SHP77 (cell line): Measurements from ENCODE around the gene PAQR3.

Experiments
- DNase-seq, 2 experiments: peaks; one replicate each; lab custom pipeline; 2025; lab: John Stamatoyannopoulos, UW

The PAQR3 gene, protein sequence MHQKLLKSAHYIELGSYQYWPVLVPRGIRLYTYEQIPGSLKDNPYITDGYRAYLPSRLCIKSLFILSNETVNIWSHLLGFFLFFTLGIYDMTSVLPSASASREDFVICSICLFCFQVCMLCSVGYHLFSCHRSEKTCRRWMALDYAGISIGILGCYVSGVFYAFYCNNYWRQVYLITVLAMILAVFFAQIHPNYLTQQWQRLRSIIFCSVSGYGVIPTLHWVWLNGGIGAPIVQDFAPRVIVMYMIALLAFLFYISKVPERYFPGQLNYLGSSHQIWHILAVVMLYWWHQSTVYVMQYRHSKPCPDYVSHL

DNA sequence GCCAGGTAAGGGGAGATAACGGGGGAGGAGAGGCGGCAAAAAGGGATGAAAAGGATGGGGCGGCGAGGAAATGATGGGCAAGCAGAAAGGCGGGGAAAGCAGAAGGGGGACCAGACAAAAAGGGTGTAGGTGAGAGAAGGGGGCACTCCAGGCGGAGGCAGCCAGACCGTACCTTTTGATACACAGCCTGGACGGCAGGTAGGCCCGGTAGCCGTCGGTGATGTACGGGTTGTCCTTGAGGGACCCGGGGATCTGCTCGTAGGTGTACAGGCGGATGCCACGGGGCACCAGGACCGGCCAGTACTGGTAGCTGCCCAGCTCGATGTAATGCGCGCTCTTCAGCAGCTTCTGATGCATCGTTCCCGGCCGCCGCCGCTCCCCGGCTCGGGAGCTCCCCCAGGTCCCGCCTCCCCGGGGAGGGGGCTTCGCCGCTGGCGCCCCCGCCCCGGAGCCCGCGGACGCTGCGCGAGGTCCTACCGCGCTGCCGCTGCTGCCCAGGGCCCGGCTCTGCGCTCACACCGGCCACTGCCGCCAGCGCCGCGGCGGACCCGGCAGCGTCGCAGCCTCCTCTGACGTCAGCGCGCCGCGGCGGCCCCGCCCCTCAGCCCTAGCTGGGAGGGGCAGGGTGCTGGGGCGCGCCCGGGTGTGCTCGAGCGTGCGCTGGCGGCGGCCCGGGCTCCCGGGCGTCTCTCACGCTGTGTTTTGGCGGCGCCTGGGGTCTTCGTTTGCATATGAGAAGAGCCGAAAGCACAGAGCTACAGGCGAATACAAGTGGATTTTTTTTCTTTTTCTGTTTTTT is at the start of gene PAQR3:
Gene PAQR3, minus strand, starts transcription at position 571 of the 799 bp plus-strand sequence. Its CDS starts 214 bp downstream, at position 357.
- peak; percentile 83 for DNase-seq

DNA sequence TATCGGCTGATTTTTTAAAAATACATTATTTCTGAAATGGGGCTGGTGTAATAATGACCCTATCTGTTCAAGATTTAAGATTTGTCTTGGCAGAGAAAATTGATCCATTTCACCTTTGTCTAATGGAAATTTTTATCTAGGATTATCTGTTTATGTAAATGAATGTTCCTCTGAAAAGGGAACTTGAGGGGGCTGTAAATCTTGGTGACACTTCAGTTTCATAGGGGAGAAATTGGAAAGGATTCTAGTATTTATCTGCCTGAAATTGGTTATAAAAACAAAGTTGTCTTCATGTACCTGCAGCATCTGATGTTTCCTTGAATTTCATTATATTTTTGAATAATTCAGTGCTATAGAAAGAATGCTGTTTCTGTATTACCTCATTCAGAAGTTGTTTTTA is 48.4 kb upstream of the PAQR3 start:
- DNase-seq: no peak

DNA sequence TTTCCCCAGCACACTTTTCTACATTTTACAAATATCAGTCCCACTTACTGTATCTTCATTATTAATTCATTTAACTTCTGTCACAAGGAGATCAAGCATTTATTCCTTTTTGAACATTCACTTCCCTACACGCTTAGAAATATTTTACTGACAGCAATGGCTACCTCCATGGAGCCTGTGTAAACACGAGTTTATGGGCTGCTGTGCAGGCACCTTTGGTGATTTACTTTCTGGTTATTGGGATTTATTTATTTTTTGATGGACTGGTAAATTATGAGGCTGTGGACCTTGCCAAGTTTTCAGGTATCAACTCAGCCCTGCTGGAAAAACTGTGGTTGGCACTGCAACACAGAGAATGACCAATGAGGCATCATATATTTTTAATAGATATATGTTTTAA is 45.4 kb upstream of the PAQR3 start:
- peak in 1 of 2 experiments; percentile 9 for DNase-seq

DNA sequence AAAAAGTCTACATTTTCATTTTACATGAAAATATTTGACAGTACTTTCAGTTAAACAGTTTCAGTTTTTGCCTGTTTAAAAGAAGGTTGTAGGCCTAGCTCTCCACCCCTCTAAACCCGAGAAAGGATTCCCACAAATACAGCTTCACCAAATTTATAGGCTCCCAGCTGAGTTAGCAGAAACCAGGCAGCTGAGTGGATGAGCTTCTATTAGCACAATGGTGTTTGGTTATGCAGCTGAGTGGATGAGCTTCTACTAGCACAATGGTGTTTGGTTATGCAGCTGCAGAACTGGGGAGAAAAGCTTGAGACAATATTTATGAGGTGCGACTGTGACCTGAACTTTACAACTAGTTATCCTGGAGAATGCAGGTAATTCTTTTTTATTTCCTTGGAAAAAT is 36.6 kb upstream of the PAQR3 start:
- DNase-seq: peak; percentile 63 to 70

DNA sequence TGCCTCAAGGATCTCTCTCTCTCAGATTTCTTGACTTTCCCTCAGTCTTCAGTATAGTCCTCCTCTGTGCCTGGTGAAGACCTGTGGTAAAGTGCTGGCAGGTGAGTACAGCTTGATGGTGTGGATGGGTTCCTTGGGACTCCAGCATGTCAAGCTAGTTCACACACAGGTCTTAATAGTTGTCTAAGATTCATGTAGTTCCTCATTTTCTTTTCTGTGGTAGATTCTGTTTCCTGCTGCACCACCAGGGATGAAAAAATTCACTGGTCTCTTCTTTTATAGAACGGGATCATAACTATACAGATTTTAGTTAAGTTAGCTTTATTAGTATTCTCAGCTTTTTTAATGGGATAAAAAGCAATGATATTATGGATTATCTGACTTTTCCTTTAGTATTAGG is 32.5 kb upstream of the PAQR3 start:
- DNase-seq: no peak

DNA sequence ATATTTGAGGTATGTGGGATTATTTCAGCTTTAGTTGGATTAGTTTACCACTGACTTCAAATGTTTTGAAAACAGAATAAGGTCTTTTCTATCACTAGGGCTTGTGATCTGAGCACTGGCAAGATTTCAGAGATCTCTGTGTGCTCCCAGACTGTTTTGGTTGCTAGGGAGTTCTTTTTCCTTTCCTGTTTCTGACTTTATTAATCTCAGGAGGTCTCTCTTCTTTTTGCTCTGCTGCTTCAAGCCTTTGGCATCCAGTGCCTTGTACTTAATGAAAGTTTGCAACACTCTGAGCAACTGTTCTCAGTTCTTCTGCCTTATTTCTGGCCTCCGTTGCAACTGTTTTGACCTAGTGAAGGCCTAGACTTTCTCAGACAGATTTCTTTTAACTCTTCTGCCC is 32.1 kb upstream of the PAQR3 start:
- DNase-seq: no peak

DNA sequence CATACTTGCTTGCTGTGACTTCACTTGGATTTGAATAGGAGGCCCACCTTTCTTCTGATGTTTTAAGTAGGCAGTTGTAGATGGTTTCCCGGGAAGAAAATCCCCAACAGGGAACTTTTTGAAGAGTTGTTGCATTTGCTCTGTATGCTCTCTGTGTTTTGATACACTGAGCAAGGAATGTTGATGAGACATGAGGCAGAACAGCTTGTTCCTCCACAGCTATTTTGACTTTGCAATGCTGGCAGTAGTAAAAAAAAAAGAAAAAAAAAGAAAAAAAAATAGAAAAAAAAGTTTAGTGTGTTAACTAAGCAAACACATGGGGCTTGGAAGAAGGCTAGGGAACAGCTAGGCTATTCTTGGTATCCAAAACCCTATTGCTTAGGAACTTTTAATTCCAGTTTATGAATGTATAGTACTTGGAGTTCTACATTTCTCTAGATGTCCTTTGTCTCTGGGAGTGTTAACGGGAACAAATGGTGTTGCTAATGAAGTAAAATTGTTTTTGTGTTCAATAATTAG is 23.4 kb upstream of the PAQR3 start:
- no peak for DNase-seq

DNA sequence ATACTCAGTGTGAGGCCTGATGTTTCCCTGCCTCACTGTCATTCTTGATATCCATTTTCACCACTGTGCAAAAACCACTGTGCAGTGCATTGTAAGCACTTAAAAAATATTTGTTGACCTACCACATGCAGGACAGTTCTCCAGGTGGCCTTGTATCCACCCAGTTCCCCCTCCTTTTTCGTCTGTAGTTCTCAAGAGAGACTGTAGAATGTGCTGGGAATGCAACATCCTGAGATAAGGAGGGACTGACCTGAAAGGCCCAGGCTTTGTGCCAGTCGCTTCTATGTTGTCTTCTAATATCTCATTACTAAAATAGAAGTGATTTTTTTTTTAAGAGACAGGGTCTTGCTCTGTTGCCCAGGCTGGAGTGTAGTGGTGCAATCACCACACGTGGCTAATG is 21.7 kb upstream of the PAQR3 start:
- DNase-seq: no peak

DNA sequence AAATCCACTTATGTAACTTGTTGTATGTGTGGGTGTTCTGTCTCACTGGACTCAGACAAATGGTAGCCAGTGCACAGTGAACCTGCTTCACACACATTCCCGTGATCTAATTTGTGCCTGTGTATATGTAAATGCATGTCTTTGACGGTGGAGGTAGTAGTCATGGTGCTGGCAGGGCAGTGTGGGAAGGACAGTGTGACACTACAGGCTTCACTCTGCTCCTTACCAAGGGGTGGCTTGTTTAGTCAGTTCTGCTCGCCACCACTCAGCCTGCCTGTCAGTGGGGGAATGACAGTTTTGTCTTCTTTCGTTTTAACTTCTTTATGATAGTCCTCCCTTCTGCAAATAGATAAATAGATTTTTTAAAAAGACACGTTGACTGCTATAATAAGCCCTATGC is 17.7 kb upstream of the PAQR3 start:
- DNase-seq: no peak

DNA sequence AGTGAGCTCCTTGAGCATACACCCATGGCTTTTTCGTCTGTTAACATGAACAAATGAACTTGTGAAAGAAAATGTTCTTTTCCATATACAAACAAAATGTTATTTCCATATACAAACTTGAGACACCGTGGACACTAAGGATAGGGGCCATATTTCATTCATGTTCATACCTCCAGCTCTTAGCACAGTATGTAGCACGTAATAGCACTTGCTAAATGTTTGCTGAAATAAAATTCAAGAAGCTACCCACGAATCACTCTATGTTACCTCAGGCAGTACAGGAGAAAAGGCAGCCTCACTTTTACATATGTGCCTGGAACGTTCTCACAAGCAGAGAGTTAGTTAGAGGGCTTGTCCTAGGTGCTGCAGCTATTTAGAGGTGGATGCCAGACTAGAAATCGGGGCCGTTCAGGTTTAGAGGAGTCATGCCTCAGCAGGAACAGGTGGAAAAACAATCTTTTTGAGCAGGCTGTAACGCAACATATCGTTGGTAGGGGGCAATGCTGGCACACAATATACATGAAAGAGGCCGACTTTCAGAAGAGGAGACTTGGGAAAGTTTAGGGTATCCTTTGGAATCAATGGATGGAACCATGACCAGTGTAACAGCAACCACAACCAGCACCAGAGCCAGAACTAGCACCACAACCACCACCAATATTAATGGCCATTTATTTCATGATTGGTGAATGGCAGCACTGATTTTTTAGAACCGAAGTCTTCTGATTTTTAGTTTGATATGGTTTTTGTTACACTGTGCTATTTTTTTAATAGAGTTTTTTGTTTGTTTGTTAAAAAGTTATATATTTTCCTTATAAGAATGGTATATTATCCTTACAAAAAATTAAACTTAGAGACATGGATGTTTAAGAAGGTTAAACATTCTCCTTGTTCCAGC is 14.8 kb upstream of the PAQR3 start:
- DNase-seq: peak; percentile 65 to 74

DNA sequence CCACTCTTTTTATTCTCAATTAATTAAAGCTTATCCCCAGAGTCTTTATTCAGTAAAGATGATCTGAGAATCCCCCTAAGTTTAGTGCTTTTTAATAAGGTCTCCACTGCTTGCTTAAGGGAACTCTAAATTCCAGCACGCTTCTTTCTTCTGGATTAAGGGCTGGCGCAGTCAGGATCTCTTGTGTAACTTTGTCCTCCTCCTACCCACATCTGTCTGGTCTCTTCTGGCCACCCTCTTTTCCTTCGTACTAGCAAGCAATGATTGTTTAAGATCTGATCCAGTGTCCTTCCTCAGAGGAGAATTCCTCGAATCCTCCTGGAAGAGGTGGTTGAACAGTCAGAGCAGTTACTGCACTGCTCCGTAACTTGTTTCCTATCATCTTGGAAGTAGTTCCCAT is 14.0 kb upstream of the PAQR3 start:
- no peak for DNase-seq

DNA sequence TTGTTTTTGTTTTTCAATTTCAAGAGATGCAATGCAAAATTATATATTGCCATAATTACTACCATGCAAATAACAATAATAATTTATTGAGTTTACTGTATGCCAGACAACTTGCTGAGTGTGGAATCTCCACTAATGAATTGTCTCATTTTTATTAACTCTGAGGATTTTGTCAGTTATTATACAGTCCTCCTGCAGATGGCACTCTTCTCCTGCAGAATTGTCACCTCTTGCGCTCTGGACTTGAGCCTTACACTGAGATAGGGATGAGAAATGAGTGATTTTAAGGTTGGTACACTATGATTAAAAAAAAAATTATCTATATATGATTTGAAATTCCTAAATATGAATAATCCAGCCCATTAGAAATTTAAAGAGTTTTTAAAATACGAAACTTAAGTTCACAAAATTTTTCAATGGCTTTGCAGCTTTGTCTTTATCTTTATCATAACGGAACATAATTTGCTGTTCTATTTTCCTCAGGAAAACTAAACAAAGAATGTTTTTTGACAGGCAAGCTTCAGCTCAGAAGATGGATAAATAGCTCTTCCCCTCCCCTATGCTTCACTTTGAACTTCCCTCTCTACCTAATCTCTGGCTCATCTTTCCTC is 12.7 kb upstream of the PAQR3 start:
- DNase-seq: peak in 1 of 2 experiments; percentile 18

DNA sequence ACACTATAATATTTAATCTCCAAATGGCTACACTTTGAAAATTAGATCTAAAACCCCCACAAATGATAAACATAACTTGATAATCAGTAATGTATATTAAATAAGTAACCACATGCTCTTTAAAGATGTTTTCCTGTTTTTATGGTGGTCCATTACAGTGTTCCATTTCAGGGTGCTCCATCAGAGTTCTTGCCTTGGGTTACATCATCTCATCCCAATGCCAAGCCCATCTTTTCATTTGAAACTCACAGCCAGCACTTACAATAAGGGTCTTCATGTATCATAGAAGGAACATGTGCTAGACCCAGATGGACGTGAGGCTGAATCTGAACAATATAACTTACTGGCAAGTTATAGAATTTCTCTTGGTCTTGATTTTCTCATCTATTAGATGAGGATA is 10.5 kb upstream of the PAQR3 start:
- no peak for DNase-seq

DNA sequence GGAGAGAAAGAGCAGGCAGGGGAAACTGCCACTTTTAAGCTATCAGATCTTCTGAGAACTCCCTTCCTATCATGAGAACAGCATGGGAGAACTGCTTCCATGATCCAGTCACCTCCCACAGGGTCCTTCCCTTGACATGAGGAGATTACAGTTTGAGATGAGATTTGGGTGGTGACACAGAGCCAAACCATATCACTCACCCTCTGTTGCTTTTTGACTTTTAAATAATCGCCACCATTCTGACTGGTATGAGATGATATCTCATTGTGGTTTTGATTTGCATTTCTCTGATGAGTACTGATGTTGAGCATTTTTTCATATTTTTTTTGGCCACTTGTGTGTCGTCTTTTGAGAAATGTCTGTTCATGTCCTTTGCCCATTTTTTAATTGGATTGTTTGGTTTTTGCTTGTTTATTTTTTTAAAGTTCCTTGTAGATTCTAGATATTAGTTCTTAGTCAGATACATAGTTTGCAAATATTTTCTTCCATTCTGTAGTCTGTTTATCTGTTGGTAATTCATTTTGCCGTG is 6.5 kb upstream of the PAQR3 start:
- no peak for DNase-seq

DNA sequence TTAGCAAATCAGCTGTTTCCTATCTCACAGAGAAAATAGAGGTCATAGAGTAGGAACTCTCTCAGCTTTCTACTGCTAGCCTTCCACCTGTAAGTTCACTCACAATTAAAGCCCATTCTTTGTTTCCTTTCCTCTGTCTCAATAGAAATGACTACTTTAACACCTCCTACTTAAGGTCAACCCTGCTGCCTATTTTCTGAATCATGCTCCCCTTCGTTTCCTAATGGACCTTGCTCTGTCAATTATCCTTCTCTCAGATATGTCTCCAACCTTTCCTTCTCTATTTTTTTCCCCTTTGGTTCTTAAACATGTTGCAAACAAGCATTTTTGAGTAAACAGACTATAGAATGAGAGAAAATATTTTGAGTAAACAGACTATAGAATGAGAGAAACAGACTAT is 5.1 kb upstream of the PAQR3 start:
- no peak for DNase-seq

DNA sequence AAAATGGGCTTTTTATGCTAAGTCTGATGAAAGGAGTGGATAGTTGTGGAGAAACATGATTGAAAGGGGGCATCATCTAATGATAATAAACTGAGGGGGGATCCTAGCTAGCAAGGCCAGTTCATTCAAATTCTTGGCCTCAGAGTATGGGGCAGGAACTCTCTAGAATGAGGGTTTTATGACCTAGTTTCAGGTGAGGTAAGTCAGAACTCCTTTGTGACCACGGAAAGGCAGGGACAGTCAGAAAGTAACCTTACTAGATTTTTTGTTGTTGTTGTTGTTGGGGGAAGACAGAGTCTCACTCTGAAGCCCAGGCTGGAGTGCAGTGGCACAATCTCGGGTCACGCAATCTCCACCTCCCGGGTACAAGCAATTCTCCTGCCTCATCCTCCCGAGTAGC is 1.5 kb upstream of the PAQR3 start:
- DNase-seq: no peak

DNA sequence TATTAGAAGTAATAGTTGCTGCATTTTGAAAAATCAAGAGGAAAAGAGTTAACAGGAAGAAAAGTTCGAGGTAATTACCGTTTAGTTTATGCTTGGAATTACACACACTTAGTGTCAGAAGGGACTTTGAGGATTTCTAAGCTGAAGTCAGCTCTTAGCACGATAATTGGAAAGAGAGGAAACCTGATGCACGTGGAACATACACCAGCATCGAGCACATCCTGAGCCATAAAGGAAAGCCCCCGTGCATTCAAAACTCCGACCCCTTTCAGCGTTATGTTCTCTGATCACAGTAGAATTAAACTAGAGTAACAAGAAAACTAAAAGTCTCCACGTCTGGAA is 400 bp upstream of the PAQR3 start:
- DNase-seq: no peak

DNA sequence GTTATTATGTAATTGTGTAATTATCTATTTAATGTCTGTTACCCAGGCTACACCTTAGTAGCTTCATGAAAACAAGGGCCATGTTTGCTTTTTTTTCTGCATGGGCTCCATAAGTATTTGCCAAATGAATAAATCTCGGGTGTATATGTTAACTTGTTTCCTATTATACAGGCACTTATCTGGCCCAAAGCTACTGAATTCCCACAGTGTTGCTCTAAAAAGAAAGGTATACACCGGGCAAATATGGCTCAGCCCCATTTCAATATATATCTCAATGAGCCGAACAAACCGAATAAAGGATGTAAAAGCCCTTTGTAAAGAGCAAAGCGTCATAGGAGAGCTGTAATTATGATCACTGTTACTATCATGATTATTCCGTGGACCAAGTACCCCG is 767 bp downstream of the PAQR3 start:
- no peak for DNase-seq

DNA sequence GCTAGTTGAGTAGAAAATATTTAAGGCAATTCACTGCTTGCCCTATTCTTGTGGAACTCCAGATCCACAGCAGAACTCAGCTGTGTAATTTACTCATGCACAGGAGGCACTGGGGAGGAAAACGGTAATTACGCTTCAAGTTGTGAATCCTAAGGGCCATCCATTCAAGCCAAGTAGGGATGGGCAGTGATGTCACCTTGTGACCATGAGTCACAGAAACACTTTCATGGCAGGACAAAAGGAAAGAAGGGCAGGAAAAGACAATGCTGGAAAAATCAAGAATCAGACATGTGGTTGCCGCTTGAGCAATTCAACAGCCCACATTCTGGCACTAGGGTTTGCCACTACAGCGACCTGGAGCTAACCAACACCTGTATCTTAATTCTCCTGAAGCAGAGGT is 1.4 kb downstream of the PAQR3 start:
- no peak for DNase-seq

DNA sequence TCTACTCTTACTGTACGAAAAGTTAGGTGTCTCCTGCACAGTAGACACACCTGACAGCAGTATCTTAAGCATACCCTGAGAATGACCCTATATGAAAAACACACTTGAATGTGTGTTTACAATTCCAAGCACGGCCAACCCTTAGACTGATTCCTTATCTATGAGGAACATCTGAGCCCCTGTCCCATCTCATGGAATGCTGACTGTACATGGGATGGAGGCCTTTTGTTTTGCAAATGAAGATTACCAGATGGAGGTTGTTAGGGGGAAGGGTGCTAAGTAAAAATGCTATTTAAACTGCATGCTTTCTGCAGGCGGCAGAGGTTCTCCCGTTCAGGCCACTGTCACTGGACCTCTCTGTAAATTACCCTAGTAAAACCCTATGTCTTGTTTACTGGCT is 2.2 kb downstream of the PAQR3 start:
- DNase-seq: no peak

DNA sequence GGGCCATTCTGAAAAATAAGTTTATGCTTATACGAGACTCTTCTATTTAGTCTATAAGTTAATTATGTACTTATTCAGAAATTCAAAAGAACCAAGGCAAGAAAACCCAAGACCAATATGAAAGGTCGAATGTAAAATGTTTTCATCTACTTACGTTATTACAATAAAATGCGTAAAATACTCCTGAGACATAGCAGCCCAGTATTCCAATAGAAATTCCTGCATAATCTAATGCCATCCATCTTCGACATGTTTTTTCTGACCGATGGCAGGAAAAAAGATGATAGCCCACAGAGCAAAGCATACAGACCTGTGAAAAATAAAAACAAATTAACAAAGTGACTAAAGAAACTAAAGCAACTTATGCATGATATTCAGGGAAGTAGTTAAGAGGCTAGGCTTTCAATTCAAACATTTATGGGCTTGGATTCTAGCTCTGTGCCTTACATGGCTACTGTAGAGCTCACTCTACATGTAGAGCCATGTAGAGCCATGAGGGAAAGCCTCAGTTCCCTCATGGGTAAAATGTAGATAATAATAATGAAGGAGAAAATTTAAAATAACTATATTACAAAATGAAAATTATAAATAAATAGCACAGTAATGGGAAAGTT is 9.1 kb downstream of the PAQR3 start:
- no peak for DNase-seq
